ENCODE measurements around the gene RACGAP1. TPM values are rescaled to one million over a fixed set of nuclear protein-coding genes. Genes with fewer than 3 reads are reported as not detected.

The RACGAP1 gene
- total RNA-seq, 1 donor = 69.1 TPM

- no peak for TF ChIP-seq CTCF (IDR thresholded peaks at IDR 0.05; ENCODE audit: insufficient read depth, low read depth, low read length)
- DNase-seq (ENCODE audit: low read depth) = no peak
- no peak overlapping the region for H3K4me3 ChIP-seq (ENCODE audit: low read depth, low read length)
Observed at GRCh38 chr12:49944718-49945117, 80.6 kb downstream of the RACGAP1 start.

- DNase-seq (ENCODE audit: low read depth) = no peak
- TF ChIP-seq CTCF (IDR thresholded peaks at IDR 0.05; ENCODE audit: insufficient read depth, low read depth, low read length) = no peak
Observed at GRCh38 chr12:49944046-49944445, 81.2 kb downstream of the RACGAP1 start.

GRCh38 chr12:49943625-49943960 lies 81.7 kb downstream of the RACGAP1 start:
- no peak for TF ChIP-seq CTCF (IDR thresholded peaks at IDR 0.05; ENCODE audit: insufficient read depth, low read depth, low read length)
- DNase-seq (ENCODE audit: low read depth) = no peak
- H3K4me3 ChIP-seq (ENCODE audit: low read depth, low read length) = no peak overlapping the region

More at GRCh38 chr12:49944046-49944445, 81.2 kb downstream of the RACGAP1 start:
- H3K4me3 ChIP-seq (ENCODE audit: low read depth, low read length) = no peak overlapping the region

- no peak for DNase-seq (ENCODE audit: low read depth)
- no peak for TF ChIP-seq CTCF (IDR thresholded peaks at IDR 0.05; ENCODE audit: insufficient read depth, low read depth, low read length)
Observed at GRCh38 chr12:49942921-49943624, 82.2 kb downstream of the RACGAP1 start.

GRCh38 chr12:49942512-49942893 lies 82.8 kb downstream of the RACGAP1 start:
- no peak for TF ChIP-seq CTCF (IDR thresholded peaks at IDR 0.05; ENCODE audit: insufficient read depth, low read depth, low read length)
- no peak for DNase-seq (ENCODE audit: low read depth)
- H3K4me3 ChIP-seq (ENCODE audit: low read depth, low read length) = no peak overlapping the region

More at GRCh38 chr12:49942921-49943624, 82.2 kb downstream of the RACGAP1 start:
- H3K4me3 ChIP-seq (ENCODE audit: low read depth, low read length) = no peak overlapping the region

- no peak for DNase-seq (ENCODE audit: low read depth)
- TF ChIP-seq CTCF (IDR thresholded peaks at IDR 0.05; ENCODE audit: insufficient read depth, low read depth, low read length) = no peak
- no peak overlapping the region for H3K4me3 ChIP-seq (ENCODE audit: low read depth, low read length)
Observed at GRCh38 chr12:49941556-49942511, 83.5 kb downstream of the RACGAP1 start.
